Lung microvascular endothelial cell (primary cell): ENCODE results near the gene PXMP2. TPM values are rescaled to one million over a fixed set of nuclear protein-coding genes. Genes with fewer than 3 reads are reported as not detected.
"Not testable (repeated sequence)": the region's sequence is repeated elsewhere in the genome, so short reads cannot be mapped to it uniquely, and the experiment has no call there.

Source experiments
- DNase-seq, 2 donors: peaks; one replicate each; pipeline versions ENCODE4 v3.0.0 to v3.0.0-alpha.2; 2010; ENCODE audit warnings: low read depth in 2 of 2
- total RNA-seq: library from RNA; depleted of rRNA; stranded (reverse); fragments of >200 nt; gene quantifications from 2 replicates; pipeline ENCODE4 v1.2.1, GENCODE V29; 2014

Gene PXMP2
- total RNA-seq, 1 donor from 2014 or later = 38.7 TPM

GRCh38 chr12:132747896-132748295, 60.5 kb downstream of the PXMP2 start:
- DNase-seq = no peak

- DNase-seq = no peak
Measured at GRCh38 chr12:132748319-132748718, 60.9 kb downstream of the PXMP2 start.

- not testable (repeated sequence) for DNase-seq
Measured at GRCh38 chr12:132753670-132754069, 66.3 kb downstream of the PXMP2 start.

GRCh38 chr12:132754160-132754932, 67.0 kb downstream of the PXMP2 start:
- DNase-seq = no peak

Other genes starting within 250 kb of the PXMP2 start
- 3.6 and 7.2 TPM in 2 replicates for gene FBRSL1, start 197.4 kb upstream of the PXMP2 start, total RNA-seq
- 1.3 and 2.2 TPM in 2 replicates for gene LRCOL1, start 77.0 kb upstream of the PXMP2 start, total RNA-seq
- gene P2RX2, start 68.8 kb upstream of the PXMP2 start, total RNA-seq = not detected in 2 replicates
- gene POLE, start 245 bp upstream of the PXMP2 start, total RNA-seq = 16.1 and 27.4 TPM in 2 replicates
- gene PGAM5, start 23.3 kb downstream of the PXMP2 start, total RNA-seq = 32.3 and 33.9 TPM in 2 replicates
- gene ANKLE2, start 74.2 kb downstream of the PXMP2 start, total RNA-seq = 31.6 and 34.5 TPM in 2 replicates
- gene GOLGA3, start 141.3 kb downstream of the PXMP2 start, total RNA-seq = 41.6 and 70.0 TPM in 2 replicates
- 31.4 and 35.7 TPM in 2 replicates for gene CHFR, start 200.0 kb downstream of the PXMP2 start, total RNA-seq